GM10266 (cell line): Measurements from ENCODE around the gene STS.
A peak's percentile ranks its signal among the peaks of the same experiment; 100 is the strongest.
"Not testable (repeated sequence)": the region's sequence is repeated elsewhere in the genome, so short reads cannot be mapped to it uniquely, and the experiment has no call there.

Experiments used
- DNase-seq: peaks from one replicate; pipeline ENCODE4 v3.0.0; 2012; ENCODE audit errors: extremely low spot score
- CTCF ChIP-seq: IDR thresholded peaks from 2 replicates; pipeline ENCODE4 v1.5.1; 2012; ENCODE audit warnings: mild to moderate bottlenecking, low read depth; ENCODE audit not compliant: control insufficient read depth, insufficient read depth; ENCODE audit errors: missing control alignments

STS gene

GRCh38 chrX:7163146-7163677, 15.7 kb downstream of the STS start:
- TF ChIP-seq CTCF = no peak
- DNase-seq = no peak

- no peak for TF ChIP-seq CTCF
- DNase-seq = no peak
Measured at GRCh38 chrX:7164174-7164573, 16.7 kb downstream of the STS start.

GRCh38 chrX:7168371-7168770, 20.9 kb downstream of the STS start:
- no peak for TF ChIP-seq CTCF
- no peak for DNase-seq

- TF ChIP-seq CTCF = no peak
- DNase-seq = no peak
Measured at GRCh38 chrX:7169627-7170026, 22.1 kb downstream of the STS start.

- DNase-seq = no peak
- peak; percentile 2 for TF ChIP-seq CTCF
Measured at GRCh38 chrX:7170898-7171297, 23.4 kb downstream of the STS start.

- DNase-seq = not testable (repeated sequence)
Measured at GRCh38 chrX:7178859-7179258, 31.3 kb downstream of the STS start.

GRCh38 chrX:7179446-7179845, 31.9 kb downstream of the STS start:
- no peak for DNase-seq

More at GRCh38 chrX:7179446-7179845, 31.9 kb downstream of the STS start:
- TF ChIP-seq CTCF = no peak
